Fibroblast of lung (primary cell): ENCODE results near the gene AGL. TPM values are rescaled to one million over a fixed set of nuclear protein-coding genes. Genes with fewer than 3 reads are reported as not detected.
"Not testable (repeated sequence)": the region's sequence is repeated elsewhere in the genome, so short reads cannot be mapped to it uniquely, and the experiment has no call there.

ENCODE experiments used
- DNase-seq, 2 donors: peaks; one replicate each; pipeline versions ENCODE4 v3.0.0 to v3.0.0-alpha.2; 2010; ENCODE audit warnings: low read depth in 2 of 2
- H2AFZ ChIP-seq: 2 replicates; pipeline ENCODE4 v1.5.1; 2012; ENCODE audit warnings: low read length, control low read depth, inconsistent platforms
- H3K27ac ChIP-seq: 2 replicates; pipeline ENCODE4 v1.5.1; 2011; ENCODE audit warnings: low read length, control low read depth; ENCODE audit not compliant: insufficient read depth
- H3K27me3 ChIP-seq: 2 replicates; pipeline ENCODE4 v1.5.1; 2011; ENCODE audit warnings: mild to moderate bottlenecking, low read length; ENCODE audit not compliant: control insufficient read depth, insufficient read depth
- H3K36me3 ChIP-seq: 2 replicates; pipeline ENCODE4 v1.5.1; 2011; ENCODE audit warnings: low read length; ENCODE audit not compliant: control insufficient read depth, insufficient read depth
- H3K4me1 ChIP-seq: 2 replicates; pipeline ENCODE4 v1.5.1; 2011; ENCODE audit warnings: low read length; ENCODE audit not compliant: control insufficient read depth, insufficient read depth; ENCODE audit errors: extremely low read depth
- H3K4me2 ChIP-seq: 2 replicates; pipeline ENCODE4 v1.5.1; 2011; ENCODE audit warnings: low read length, control low read depth; ENCODE audit not compliant: insufficient read depth; ENCODE audit errors: extremely low read depth
- H3K4me3 ChIP-seq, 4 experiments: fragments of 200-600 bp in 1 of 4; sonication (generic) in 1 of 4; replicated peaks in 1 of 4; 2 replicates each; pipeline ENCODE4 v1.5.1; 2011 to 2016; ENCODE audit warnings: low read length in 4 of 4, low read depth in 3 of 4, mild to moderate bottlenecking in 3 of 4, control low read depth in 2 of 4, inconsistent platforms in 1 of 4, mixed read lengths in 1 of 4; ENCODE audit not compliant: insufficient read depth in 1 of 4; ENCODE audit errors: control extremely low read depth in 1 of 4
- H3K79me2 ChIP-seq: 2 replicates; pipeline ENCODE4 v1.5.1; 2012; ENCODE audit warnings: mild to moderate bottlenecking, low read length, inconsistent platforms; ENCODE audit not compliant: control insufficient read depth, insufficient read depth
- H3K9ac ChIP-seq: 2 replicates; pipeline ENCODE4 v1.5.1; 2011; ENCODE audit warnings: mild to moderate bottlenecking, low read length, control low read depth; ENCODE audit not compliant: insufficient read depth
- H3K9me3 ChIP-seq: 2 replicates; pipeline ENCODE4 v1.5.1; 2012; ENCODE audit warnings: low read depth, low read length; ENCODE audit not compliant: control insufficient read depth, insufficient read depth
- H4K20me1 ChIP-seq: 2 replicates; pipeline ENCODE4 v1.5.1; 2011; ENCODE audit warnings: low read length; ENCODE audit not compliant: control insufficient read depth, insufficient read depth; ENCODE audit errors: extremely low read depth
- CTCF ChIP-seq, 2 donors: IDR thresholded peaks in 1 of 2; conservative IDR thresholded peaks in 1 of 2; 1 replicate in 1 of 2; 2 replicates in 1 of 2; pipeline ENCODE4 v1.5.1; 2011 to 2012; ENCODE audit warnings: low read length in 2 of 2, control low read depth in 1 of 2, inconsistent platforms in 1 of 2, low read depth in 1 of 2, mild to moderate bottlenecking in 1 of 2
- EZH2 ChIP-seq: IDR thresholded peaks from 2 replicates; pipeline ENCODE4 v1.5.1; 2012; ENCODE audit warnings: low read length, control low read depth, mild to moderate bottlenecking; ENCODE audit errors: missing control alignments
- polyA plus RNA-seq, 2 donors: library from polyadenylated mRNA; depleted of rRNA in 1 of 2; stranded (reverse) in 1 of 2; unstranded in 1 of 2; fragments of >200 nt; gene quantifications; 2 replicates each; pipeline ENCODE4 v1.2.1, GENCODE V29; 2011 to 2012; ENCODE audit warnings: missing spikeins in 1 of 2
- total RNA-seq: library from RNA; depleted of rRNA; stranded (reverse); fragments of >200 nt; gene quantifications from 2 replicates; pipeline ENCODE4 v1.2.1, GENCODE V29; 2014

Gene AGL
- total and polyA plus RNA-seq, 2 donors (not counting 1 experiment from before 2014, with no cell fraction given): 8.3 to 12.6 TPM

DNA sequence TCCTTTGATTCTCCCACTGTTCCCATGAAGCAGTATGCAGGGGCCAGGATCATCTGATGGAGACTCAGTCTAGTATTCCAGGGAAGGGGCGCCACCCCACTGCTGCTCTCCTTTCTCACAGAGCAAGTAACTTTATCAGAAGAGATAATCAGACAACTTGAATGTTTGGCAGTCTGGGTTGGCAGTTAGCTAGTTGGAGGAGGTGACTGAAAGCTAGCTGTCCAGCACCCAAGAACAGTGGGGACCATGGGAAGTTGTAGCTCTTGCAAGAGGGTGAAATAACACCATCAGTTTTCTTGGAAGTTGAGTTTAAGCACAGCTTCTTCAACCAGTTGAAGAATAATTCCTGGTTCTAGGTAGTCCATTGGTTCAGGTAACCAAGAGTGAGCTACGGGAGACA is 22.2 kb upstream of the AGL start:
- Histone ChIP-seq H3K27ac (no peak overlapping the region), H4K20me1 (no peaks in the 10 kb centered on the region), H3K27me3 (no peaks in the 10 kb centered on the region), H3K79me2 (no peaks in the 10 kb centered on the region), H3K4me2 (no peak overlapping the region), H3K4me1 (no peaks in the 10 kb centered on the region), H2AFZ (no peak overlapping the region), H3K4me3 (no peak overlapping the region), H3K9ac (no peak overlapping the region), H3K9me3 (no peaks in the 10 kb centered on the region), H3K36me3 (no peaks in the 10 kb centered on the region)
- DNase-seq: no peak
- TF ChIP-seq CTCF (conservative IDR thresholded peaks at IDR 0.05 in 1 of 2, IDR thresholded peaks at IDR 0.05 in 1 of 2; ENCODE audit: low read depth in 1 of 2, low read length in 2 of 2) (no peak), EZH2 (no peak)

DNA sequence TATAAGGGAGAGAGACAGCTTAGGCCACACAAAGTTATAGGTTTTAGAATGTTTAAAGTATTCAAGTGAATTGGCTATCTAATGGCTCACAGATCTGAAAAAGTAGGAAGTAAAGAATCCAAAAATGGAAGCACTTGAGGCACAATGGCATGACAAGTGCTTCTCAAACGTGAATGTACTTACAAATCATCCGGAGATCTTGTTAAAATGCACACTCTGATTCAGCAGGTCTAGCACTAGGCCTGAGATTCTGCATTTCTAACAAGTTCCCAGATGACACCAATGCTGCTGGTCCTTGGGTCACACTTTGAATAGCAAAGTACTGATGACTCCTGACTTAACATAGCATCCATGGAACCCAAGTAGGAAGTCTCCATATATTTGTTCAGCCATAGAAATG is 20.9 kb upstream of the AGL start:
- Histone ChIP-seq H3K36me3 (no peaks in the 10 kb centered on the region), H3K79me2 (no peaks in the 10 kb centered on the region), H3K27ac (no peak overlapping the region), H3K4me1 (no peaks in the 10 kb centered on the region), H3K9me3 (no peaks in the 10 kb centered on the region), H3K4me2 (no peak overlapping the region), H3K27me3 (no peaks in the 10 kb centered on the region), H4K20me1 (no peaks in the 10 kb centered on the region), H3K4me3 (no peak overlapping the region), H3K9ac (no peak overlapping the region), H2AFZ (no peak overlapping the region)
- TF ChIP-seq CTCF (conservative IDR thresholded peaks at IDR 0.05 in 1 of 2, IDR thresholded peaks at IDR 0.05 in 1 of 2; ENCODE audit: low read depth in 1 of 2, low read length in 2 of 2) (no peak), EZH2 (no peak)
- DNase-seq: no peak

DNA sequence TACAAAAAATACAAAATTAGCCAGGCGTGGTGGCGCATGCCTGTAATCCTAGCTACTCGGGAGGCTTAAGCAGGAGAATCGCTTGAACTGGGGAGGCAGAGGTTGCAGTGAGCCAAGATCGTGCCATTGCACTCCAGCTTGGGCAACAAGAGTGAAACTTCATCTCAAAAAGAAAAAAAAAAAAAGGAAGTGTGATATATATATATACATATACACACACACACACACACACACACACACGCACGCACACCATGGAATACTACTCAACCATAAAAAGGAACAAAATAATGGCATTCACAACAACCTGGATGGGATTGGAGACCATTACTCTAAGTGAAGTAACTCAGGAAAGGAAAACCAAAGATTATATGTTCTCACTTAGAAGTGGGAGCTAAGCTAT is 16.2 kb upstream of the AGL start:
- not testable (repeated sequence) for H3K79me2 ChIP-seq, H3K27ac ChIP-seq, H3K27me3 ChIP-seq, H3K9ac ChIP-seq, H2AFZ ChIP-seq, DNase-seq, H3K4me1 ChIP-seq, H4K20me1 ChIP-seq, H3K9me3 ChIP-seq, H3K36me3 ChIP-seq, H3K4me2 ChIP-seq, H3K4me3 ChIP-seq

DNA sequence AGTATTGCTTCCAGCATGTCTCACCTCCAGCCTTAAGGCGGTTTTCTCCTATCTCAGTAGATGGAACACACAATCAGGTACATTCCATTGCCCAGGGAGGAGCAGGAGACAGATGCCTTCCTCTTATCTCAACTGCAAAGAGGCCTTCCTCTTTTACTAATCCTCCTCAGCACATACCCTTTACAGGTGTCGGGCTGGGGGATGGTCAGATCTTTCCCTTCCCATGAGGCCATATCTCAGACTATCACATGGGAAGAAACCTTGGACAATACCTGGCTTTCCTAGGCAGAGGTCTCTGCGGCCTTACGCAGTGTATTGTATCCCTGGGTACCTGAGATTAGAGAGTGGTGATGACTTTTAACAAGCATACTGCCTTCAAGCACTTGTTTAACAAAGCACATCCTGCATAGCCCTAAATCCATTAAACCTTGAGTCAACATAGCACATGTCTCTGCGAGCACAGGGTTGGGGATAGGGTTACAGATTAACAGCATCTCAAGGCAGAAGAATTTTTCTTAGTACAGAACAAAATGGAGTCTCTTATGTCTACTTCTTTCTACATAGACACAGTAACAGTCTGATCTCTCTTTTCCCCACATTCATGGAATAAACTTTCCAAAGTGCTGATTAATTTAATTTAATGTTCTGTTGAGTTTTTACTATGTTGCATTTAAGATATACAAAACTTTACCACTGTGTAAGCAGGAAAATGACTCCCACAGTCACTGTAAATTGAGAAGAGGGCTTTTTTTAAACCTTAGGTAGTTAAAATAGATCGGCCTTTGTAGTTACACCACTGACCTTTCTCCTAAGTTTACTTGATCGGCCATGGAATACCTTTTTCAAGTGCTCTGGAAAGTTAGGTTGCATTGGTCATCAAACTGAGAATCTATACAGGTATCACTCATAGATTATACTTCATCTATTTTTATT is 13.7 kb upstream of the AGL start:
- not testable (repeated sequence) for H3K4me2 ChIP-seq, H2AFZ ChIP-seq, H3K9me3 ChIP-seq, H3K79me2 ChIP-seq, H3K9ac ChIP-seq, H4K20me1 ChIP-seq, DNase-seq, H3K36me3 ChIP-seq, H3K27ac ChIP-seq, H3K27me3 ChIP-seq, H3K4me1 ChIP-seq, H3K4me3 ChIP-seq

- H3K4me1 ChIP-seq, H3K27me3 ChIP-seq, H2AFZ ChIP-seq, H3K9ac ChIP-seq, H4K20me1 ChIP-seq, H3K79me2 ChIP-seq, H3K9me3 ChIP-seq, DNase-seq, H3K27ac ChIP-seq, H3K4me3 ChIP-seq, H3K4me2 ChIP-seq, H3K36me3 ChIP-seq: not testable (repeated sequence)
Measured at GRCh38 chr1:99840353-99840752, 9.8 kb upstream of the AGL start.
